ENCODE results near the gene CYP2D6. TPM values are rescaled to one million over a fixed set of nuclear protein-coding genes. Genes with fewer than 3 reads are reported as not detected.
"Not testable (repeated sequence)": the region's sequence is repeated elsewhere in the genome, so short reads cannot be mapped to it uniquely, and the experiment has no call there.

CYP2D6 gene
- total RNA-seq, 1 experiment from 2014 or later: 0.55 TPM

- H3F3A ChIP-seq (ENCODE audit: low read length, unreplicated experiment); H3K36me3 ChIP-seq (ENCODE audit: low read depth, low read length); H3K27me3 ChIP-seq (ENCODE audit: low read length); H3K9me2 ChIP-seq (replicated peaks; ENCODE audit: low read length); H3K4me2 ChIP-seq (ENCODE audit: low read length); intact Hi-C loops (cut with micrococcal nuclease); BruUV-seq (replicated peaks); H3K79me2 ChIP-seq (ENCODE audit: low read length); H4K20me1 ChIP-seq (ENCODE audit: low read length); H3K9me3 ChIP-seq (ENCODE audit: low read length); H3K4me1 ChIP-seq (ENCODE audit: insufficient read depth, low read length); H3K9ac ChIP-seq (ENCODE audit: low read length); H3K4me3 ChIP-seq (ENCODE audit: low read length); ATAC-seq; H3K27ac ChIP-seq (ENCODE audit: low read length); CTCF ChIA-PET; H2AFZ ChIP-seq (ENCODE audit: low read length); POLR2A ChIA-PET (ENCODE audit: unreplicated experiment); DNase-seq: not testable (repeated sequence)
These were observed 9.5 kb upstream of the CYP2D6 start for GRCh38 chr22:42140153-42140552.

- H3K27ac ChIP-seq (ENCODE audit: low read length); H3K9ac ChIP-seq (ENCODE audit: low read length); ATAC-seq; POLR2A ChIA-PET (ENCODE audit: unreplicated experiment); H3K9me2 ChIP-seq (replicated peaks; ENCODE audit: low read length); intact Hi-C loops (cut with micrococcal nuclease); H3F3A ChIP-seq (ENCODE audit: low read length, unreplicated experiment); H2AFZ ChIP-seq (ENCODE audit: low read length); H3K4me3 ChIP-seq (ENCODE audit: low read length); H3K4me1 ChIP-seq (ENCODE audit: insufficient read depth, low read length); H3K36me3 ChIP-seq (ENCODE audit: low read depth, low read length); H3K27me3 ChIP-seq (ENCODE audit: low read length); H3K4me2 ChIP-seq (ENCODE audit: low read length); H3K79me2 ChIP-seq (ENCODE audit: low read length); CTCF ChIA-PET; H3K9me3 ChIP-seq (ENCODE audit: low read length); DNase-seq; H4K20me1 ChIP-seq (ENCODE audit: low read length); BruUV-seq (replicated peaks): not testable (repeated sequence)
These were observed 8.9 kb upstream of the CYP2D6 start for GRCh38 chr22:42139508-42139907.

GRCh38 chr22:42138972-42139371 is 8.4 kb upstream of the CYP2D6 start:
- BruUV-seq (replicated peaks): no TSS peak

More at GRCh38 chr22:42138972-42139371, 8.4 kb upstream of the CYP2D6 start:
- Histone ChIP-seq H3K79me2 (ENCODE audit: low read length) (no peaks in the 10 kb centered on the region), H2AFZ (ENCODE audit: low read length) (no peak overlapping the region), H3K4me2 (ENCODE audit: low read length) (no peak overlapping the region), H3K27ac (ENCODE audit: low read length) (no peak overlapping the region), H3K36me3 (ENCODE audit: low read depth, low read length) (no peaks in the 10 kb centered on the region), H3K9me2 (replicated peaks; ENCODE audit: low read length) (no peaks in the 10 kb centered on the region), H3K4me1 (ENCODE audit: insufficient read depth, low read length) (no peaks in the 10 kb centered on the region), H3K4me3 (ENCODE audit: low read length) (no peak overlapping the region), H3K9ac (ENCODE audit: low read length) (no peak overlapping the region), H3K9me3 (ENCODE audit: low read length) (no peaks in the 10 kb centered on the region), H3K27me3 (ENCODE audit: low read length) (no peaks in the 10 kb centered on the region), H3F3A (ENCODE audit: low read length, unreplicated experiment) (no peaks in the 10 kb centered on the region), H4K20me1 (ENCODE audit: low read length) (no peaks in the 10 kb centered on the region)
- intact Hi-C loops (cut with micrococcal nuclease): no loop called here
- ChIA-PET POLR2A (ENCODE audit: unreplicated experiment) (no interaction called here), CTCF (no interaction called here)
- ATAC-seq (no peak), DNase-seq (no peak)
- TF ChIP-seq EZH2 (IDR thresholded peaks at IDR 0.05; ENCODE audit: low read length, unreplicated experiment) (no peak), EZH2phosphoT487 (IDR thresholded peaks at IDR 0.05; ENCODE audit: borderline replicate concordance, low read length) (no peak), CTCF (conservative IDR thresholded peaks at IDR 0.05; ENCODE audit: low read depth, low read length) (no peak)
